Ishikawa (cell line): ENCODE measurements around the gene CRTC2.
A peak's percentile ranks its signal among the peaks of the same experiment; 100 is the strongest.

Experiments
- CEBPB ChIP-seq: IDR thresholded peaks from 2 replicates; pipeline ENCODE4 v1.6.1; 2012
- CREB1 ChIP-seq: IDR thresholded peaks from 2 replicates; pipeline ENCODE4 v1.6.1; 2012; ENCODE audit warnings: low read depth
- EGR1 ChIP-seq: IDR thresholded peaks from 2 replicates; pipeline ENCODE4 v1.6.1; 2012
- EP300 ChIP-seq: IDR thresholded peaks from 2 replicates; pipeline ENCODE4 v1.6.1; 2012; ENCODE audit warnings: borderline replicate concordance
- FOXM1 ChIP-seq: IDR thresholded peaks from 2 replicates; pipeline ENCODE4 v1.6.1; 2012; ENCODE audit warnings: low read depth, borderline replicate concordance
- MAX ChIP-seq: IDR thresholded peaks from 2 replicates; pipeline ENCODE4 v1.6.1; 2012
- NFIC ChIP-seq: IDR thresholded peaks from 2 replicates; pipeline ENCODE4 v1.6.1; 2012
- RAD21 ChIP-seq: IDR thresholded peaks from 2 replicates; pipeline ENCODE4 v1.6.1; 2012; ENCODE audit warnings: low read depth
- REST ChIP-seq: IDR thresholded peaks from 2 replicates; pipeline ENCODE4 v1.6.1; 2012; ENCODE audit warnings: low read depth, mild to moderate bottlenecking
- TAF1 ChIP-seq: IDR thresholded peaks from 2 replicates; pipeline ENCODE4 v1.6.1; 2012; ENCODE audit warnings: low read depth, mild to moderate bottlenecking
- TCF12 ChIP-seq: IDR thresholded peaks from 2 replicates; pipeline ENCODE4 v1.6.1; 2012; ENCODE audit warnings: low read depth
- TEAD4 ChIP-seq: IDR thresholded peaks from 2 replicates; pipeline ENCODE4 v1.6.1; 2012
- USF1 ChIP-seq: IDR thresholded peaks from 2 replicates; pipeline ENCODE4 v1.6.1; 2012
- YY1 ChIP-seq: IDR thresholded peaks from 2 replicates; pipeline ENCODE4 v1.6.1; 2012; ENCODE audit warnings: low read depth
- ZBTB7A ChIP-seq: IDR thresholded peaks from 2 replicates; pipeline ENCODE4 v1.6.1; 2012; ENCODE audit warnings: low read depth

Gene CRTC2

GRCh38 chr1:153944005-153944826 is 14.2 kb downstream of the CRTC2 start:
- TF ChIP-seq TCF12 = no peak
- TF ChIP-seq CREB1 = 0 out of 2 replicates have a peak, but pooled peaks have one; percentile 22

GRCh38 chr1:153942766-153943549 is 15.5 kb downstream of the CRTC2 start:
- TF ChIP-seq USF1 = no peak
- no peak for TF ChIP-seq TEAD4

GRCh38 chr1:153941826-153942725 is 16.3 kb downstream of the CRTC2 start:
- TF ChIP-seq EP300 (no peak), RAD21 (no peak), MAX (no peak), TEAD4 (no peak)

GRCh38 chr1:153940756-153941155 is 17.7 kb downstream of the CRTC2 start:
- no peak for TF ChIP-seq USF1
- TF ChIP-seq FOXM1 = no peak
- TF ChIP-seq YY1 = no peak
- no peak for TF ChIP-seq EP300
- TF ChIP-seq ZBTB7A = no peak
- no peak for TF ChIP-seq TEAD4
- no peak for TF ChIP-seq MAX
- TF ChIP-seq CREB1 = no peak
- TF ChIP-seq CEBPB = no peak
- TF ChIP-seq RAD21 = no peak
- TF ChIP-seq NFIC = no peak
- no peak for TF ChIP-seq REST
- no peak for TF ChIP-seq TAF1
- no peak for TF ChIP-seq EGR1
- TF ChIP-seq TCF12 = no peak

- TF ChIP-seq EP300 (no peak), RAD21 (no peak), USF1 (no peak), YY1 (no peak), EGR1 (no peak), TAF1 (no peak), CREB1 (no peak), MAX (no peak), TCF12 (no peak), TEAD4 (no peak), NFIC (no peak), CEBPB (no peak), ZBTB7A (no peak), REST (no peak), FOXM1 (no peak)
Measured at GRCh38 chr1:153939476-153939875, 18.9 kb downstream of the CRTC2 start.
